GM21825 (cell line): Measurements from ENCODE around the gene TRERF1.

Experiments used
- ATAC-seq: cut with Tn5 transposase; IDR thresholded peaks from one replicate; pipeline ENCODE4 v1.9.1; 2021; ENCODE audit warnings: mild to moderate bottlenecking, moderate library complexity; ENCODE audit not compliant: unreplicated experiment

TRERF1 gene

GRCh38 chr6:42313941-42314570, 137.7 kb downstream of the TRERF1 start:
- no peak for ATAC-seq

- no peak for ATAC-seq
Measured at GRCh38 chr6:42313038-42313437, 138.7 kb downstream of the TRERF1 start.

GRCh38 chr6:42307141-42307470, 144.6 kb downstream of the TRERF1 start:
- ATAC-seq: no peak

- ATAC-seq: no peak
Measured at GRCh38 chr6:42306439-42307140, 145.1 kb downstream of the TRERF1 start.

- no peak for ATAC-seq
Measured at GRCh38 chr6:42304053-42304712, 147.5 kb downstream of the TRERF1 start.

GRCh38 chr6:42302411-42302810, 149.3 kb downstream of the TRERF1 start:
- no peak for ATAC-seq

- no peak for ATAC-seq
Measured at GRCh38 chr6:42301986-42302385, 149.7 kb downstream of the TRERF1 start.

GRCh38 chr6:42300701-42301100, 151.0 kb downstream of the TRERF1 start:
- no peak for ATAC-seq

GRCh38 chr6:42300185-42300584, 151.5 kb downstream of the TRERF1 start:
- no peak for ATAC-seq

- no peak for ATAC-seq
Measured at GRCh38 chr6:42297661-42298060, 154.1 kb downstream of the TRERF1 start.

- no peak for ATAC-seq
Measured at GRCh38 chr6:42296614-42297013, 155.1 kb downstream of the TRERF1 start.

GRCh38 chr6:42295677-42296076, 156.0 kb downstream of the TRERF1 start:
- ATAC-seq: no peak

- no peak for ATAC-seq
Measured at GRCh38 chr6:42295181-42295580, 156.5 kb downstream of the TRERF1 start.

- no peak for ATAC-seq
Measured at GRCh38 chr6:42294759-42295158, 157.0 kb downstream of the TRERF1 start.

- ATAC-seq: no peak
Measured at GRCh38 chr6:42293386-42293977, 158.2 kb downstream of the TRERF1 start.

GRCh38 chr6:42292004-42292740, 159.6 kb downstream of the TRERF1 start:
- no peak for ATAC-seq

- no peak for ATAC-seq
Measured at GRCh38 chr6:42287756-42288155, 164.0 kb downstream of the TRERF1 start.

GRCh38 chr6:42281570-42281969, 170.2 kb downstream of the TRERF1 start:
- ATAC-seq: no peak

- ATAC-seq: no peak
Measured at GRCh38 chr6:42280966-42281533, 170.7 kb downstream of the TRERF1 start.

- no peak for ATAC-seq
Measured at GRCh38 chr6:42279966-42280629, 171.6 kb downstream of the TRERF1 start.
